Kidney epithelial cell (primary cell): ENCODE measurements around the gene DHRS12. TPM values are rescaled to one million over a fixed set of nuclear protein-coding genes. Genes with fewer than 3 reads are reported as not detected.
"Not testable (repeated sequence)": the region's sequence is repeated elsewhere in the genome, so short reads cannot be mapped to it uniquely, and the experiment has no call there.

Experiments
- DNase-seq: peaks from one replicate; pipeline ENCODE4 v3.0.0-alpha.2; 2010; ENCODE audit warnings: low read depth
- H3K27me3 ChIP-seq: 2 replicates; pipeline ENCODE4 v1.6.0; 2011; ENCODE audit warnings: low read length; ENCODE audit not compliant: control insufficient read depth, insufficient read depth
- H3K36me3 ChIP-seq: 2 replicates; pipeline ENCODE4 v1.5.1; 2011; ENCODE audit warnings: low read length; ENCODE audit not compliant: control insufficient read depth, insufficient read depth
- H3K4me3 ChIP-seq: 2 replicates; pipeline ENCODE4 v1.5.1; 2011; ENCODE audit warnings: low read depth, mild to moderate bottlenecking, control low read depth, low read length
- total RNA-seq: library from RNA; depleted of rRNA; stranded (reverse); fragments of >200 nt; gene quantifications from 2 replicates; pipeline ENCODE4 v1.2.3, GENCODE V29; 2015
- TF ChIP-seq, protein P1 (sequence below): IDR thresholded peaks from 2 replicates; pipeline ENCODE4 v1.5.1; 2011; ENCODE audit warnings: mild to moderate bottlenecking, moderate library complexity, low read length, control low read depth, inconsistent platforms; ENCODE audit not compliant: insufficient read depth, poor library complexity, severe bottlenecking

The DHRS12 gene
- total RNA-seq, 1 donor from 2014 or later: 11.7 TPM

DNA sequence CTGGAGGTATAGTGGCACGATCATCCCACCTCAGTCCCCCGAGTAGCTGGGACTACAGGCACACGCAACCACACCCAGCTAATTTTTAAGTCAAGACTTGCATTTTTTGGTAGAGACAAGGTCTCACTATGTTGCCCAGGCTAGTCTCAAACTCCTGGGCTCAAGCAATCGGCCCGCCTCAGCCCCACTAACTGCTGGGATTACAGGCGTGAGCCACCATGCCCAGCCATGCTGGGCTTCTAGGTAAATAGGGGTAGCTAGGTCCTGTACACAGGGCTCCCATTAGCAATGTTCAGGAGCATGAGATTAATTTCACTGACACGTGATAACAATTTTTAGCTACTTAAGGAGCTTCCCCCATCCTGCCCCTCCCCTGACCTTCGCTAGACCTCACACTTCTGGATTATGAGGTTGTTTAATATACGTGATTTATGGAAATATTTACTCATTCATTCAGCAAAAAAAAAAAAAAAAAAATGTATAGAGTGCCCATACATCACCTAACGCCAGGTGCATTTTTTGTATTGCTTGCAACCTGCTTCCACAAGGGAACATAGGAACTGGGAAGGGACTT is 21.8 kb upstream of the DHRS12 start:
- TF ChIP-seq, protein P1, sequence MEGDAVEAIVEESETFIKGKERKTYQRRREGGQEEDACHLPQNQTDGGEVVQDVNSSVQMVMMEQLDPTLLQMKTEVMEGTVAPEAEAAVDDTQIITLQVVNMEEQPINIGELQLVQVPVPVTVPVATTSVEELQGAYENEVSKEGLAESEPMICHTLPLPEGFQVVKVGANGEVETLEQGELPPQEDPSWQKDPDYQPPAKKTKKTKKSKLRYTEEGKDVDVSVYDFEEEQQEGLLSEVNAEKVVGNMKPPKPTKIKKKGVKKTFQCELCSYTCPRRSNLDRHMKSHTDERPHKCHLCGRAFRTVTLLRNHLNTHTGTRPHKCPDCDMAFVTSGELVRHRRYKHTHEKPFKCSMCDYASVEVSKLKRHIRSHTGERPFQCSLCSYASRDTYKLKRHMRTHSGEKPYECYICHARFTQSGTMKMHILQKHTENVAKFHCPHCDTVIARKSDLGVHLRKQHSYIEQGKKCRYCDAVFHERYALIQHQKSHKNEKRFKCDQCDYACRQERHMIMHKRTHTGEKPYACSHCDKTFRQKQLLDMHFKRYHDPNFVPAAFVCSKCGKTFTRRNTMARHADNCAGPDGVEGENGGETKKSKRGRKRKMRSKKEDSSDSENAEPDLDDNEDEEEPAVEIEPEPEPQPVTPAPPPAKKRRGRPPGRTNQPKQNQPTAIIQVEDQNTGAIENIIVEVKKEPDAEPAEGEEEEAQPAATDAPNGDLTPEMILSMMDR: no peak
- H3K4me3 ChIP-seq: no peak overlapping the region
- no peaks in the 10 kb centered on the region for H3K36me3 ChIP-seq
- no peak for DNase-seq
- peaks cover 3% of the 10 kb centered on the region for H3K27me3 ChIP-seq

DNA sequence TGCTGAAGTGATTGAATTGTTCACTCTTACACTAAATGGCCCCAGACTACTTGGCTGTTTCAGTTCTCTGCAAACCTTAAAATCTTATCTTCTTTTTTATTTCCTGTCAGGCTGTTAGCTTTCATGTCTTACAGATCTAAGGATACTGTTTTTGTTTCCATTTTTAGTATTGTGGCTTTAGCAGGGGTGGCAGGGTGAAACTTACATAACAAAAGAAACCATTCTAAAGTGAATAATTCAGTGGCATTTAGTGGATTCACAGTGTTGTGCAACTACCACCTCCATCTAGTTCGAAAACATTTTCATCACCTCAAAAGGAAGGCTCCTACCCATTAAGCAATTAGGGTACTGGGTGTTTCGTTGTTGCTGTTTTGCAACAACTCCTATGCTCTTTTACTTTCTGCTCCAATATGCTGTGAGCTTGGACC is 21.2 kb upstream of the DHRS12 start:
- TF ChIP-seq, protein P1: no peak
- no peak for DNase-seq
- Histone ChIP-seq H3K4me3 (no peak overlapping the region), H3K36me3 (no peaks in the 10 kb centered on the region), H3K27me3 (peaks cover 3% of the 10 kb centered on the region)

DNA sequence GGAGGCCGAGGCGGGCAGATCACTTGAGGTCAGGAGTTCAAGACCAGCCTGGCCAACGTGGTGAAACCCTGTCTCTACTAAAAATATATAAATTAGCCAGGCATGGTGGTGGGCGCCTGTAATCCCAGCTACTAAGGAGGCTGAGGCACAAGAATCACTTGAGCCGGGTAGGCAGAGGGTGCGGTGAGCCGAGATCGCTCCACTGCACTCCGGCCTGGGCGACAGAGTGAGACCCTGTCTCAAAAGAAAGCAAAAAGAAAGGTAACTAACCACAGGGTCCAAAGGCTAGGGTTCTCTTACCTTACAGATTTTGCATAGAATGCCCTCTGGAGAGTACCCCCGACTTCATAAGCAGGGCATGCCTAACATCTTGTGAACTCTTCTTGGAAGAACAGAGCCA is 20.7 kb upstream of the DHRS12 start:
- H3K36me3 ChIP-seq, DNase-seq, H3K27me3 ChIP-seq, H3K4me3 ChIP-seq: not testable (repeated sequence)

DNA sequence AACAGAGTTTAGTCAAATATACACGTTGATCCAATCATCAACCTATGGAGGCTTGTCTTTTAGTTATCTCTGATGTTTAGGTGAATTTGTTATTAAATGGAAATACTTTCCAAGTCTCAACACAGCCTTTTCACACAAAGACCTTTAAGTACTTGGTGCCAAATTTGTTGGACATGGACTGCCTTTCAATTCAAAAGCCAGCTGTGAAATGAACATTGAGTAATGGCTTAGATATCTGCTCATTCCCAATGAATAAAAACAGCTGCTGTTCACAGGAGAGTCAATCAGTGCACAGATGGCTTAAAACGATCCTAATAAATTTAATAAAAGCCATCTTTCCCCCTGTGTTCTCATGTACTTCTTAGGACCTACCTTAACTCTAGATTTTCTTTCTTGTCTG is 19.9 kb upstream of the DHRS12 start:
- no peak for DNase-seq
- no peaks in the 10 kb centered on the region for H3K36me3 ChIP-seq
- H3K27me3 ChIP-seq: peaks cover 10% of the 10 kb centered on the region
- H3K4me3 ChIP-seq: no peak overlapping the region
- TF ChIP-seq, protein P1: no peak

DNA sequence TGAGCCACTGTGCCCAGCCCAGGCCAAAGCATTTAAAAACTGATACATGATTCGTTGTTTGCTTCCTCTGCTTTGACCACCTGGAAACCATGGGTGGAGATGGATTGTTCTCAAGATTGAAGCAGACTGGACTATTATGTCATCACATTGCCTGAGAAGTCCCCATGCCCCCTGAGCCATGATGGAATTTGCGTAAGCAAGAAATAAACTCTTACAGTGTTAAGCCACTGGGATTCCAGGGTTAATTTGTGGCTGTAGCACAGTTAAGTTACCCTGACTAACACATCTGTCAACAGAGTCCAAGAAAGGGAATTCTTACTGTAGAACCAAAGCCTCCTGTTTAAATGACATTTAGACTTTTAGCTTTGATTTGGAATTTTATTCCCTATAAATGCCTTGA is 19.4 kb upstream of the DHRS12 start:
- H3K4me3 ChIP-seq: no peak overlapping the region
- H3K27me3 ChIP-seq: peaks cover 11% of the 10 kb centered on the region
- DNase-seq: no peak
- no peaks in the 10 kb centered on the region for H3K36me3 ChIP-seq
- TF ChIP-seq, protein P1: no peak

DNA sequence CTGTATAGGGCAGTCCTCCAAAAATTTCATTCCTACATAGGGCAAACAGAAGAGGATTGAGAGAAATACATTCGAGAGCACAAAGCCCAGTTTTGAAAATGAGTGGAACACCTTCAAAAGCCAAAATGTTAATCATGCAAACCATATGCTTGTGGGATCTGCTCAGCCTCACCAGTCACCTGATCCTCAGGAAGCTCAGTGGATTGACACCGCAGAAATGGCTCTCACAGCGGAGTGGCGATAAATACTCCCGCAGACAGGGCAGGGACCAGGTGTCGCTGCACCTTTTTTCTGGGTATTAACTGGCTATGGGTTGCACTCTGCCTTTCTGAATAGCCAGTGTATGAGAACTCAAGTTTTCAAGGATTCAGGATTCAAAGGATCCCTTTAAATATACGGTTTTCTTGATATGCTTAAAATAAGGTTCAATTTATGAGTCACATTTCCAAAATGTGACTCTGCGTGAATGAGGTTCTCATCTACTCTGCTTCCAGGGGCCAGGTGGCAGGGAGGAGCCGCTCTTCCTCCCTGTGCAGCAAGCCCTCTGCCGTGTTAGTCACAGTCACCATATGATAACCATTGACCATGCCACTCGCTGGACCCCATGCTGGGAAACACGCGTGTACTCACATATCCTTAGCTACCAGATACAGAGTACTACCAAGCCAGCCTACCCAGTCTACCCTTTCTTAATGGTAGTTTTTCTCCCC is 18.3 kb upstream of the DHRS12 start:
- no peak for DNase-seq
- no peaks in the 10 kb centered on the region for H3K36me3 ChIP-seq
- TF ChIP-seq, protein P1: no peak
- H3K27me3 ChIP-seq: peaks cover 15% of the 10 kb centered on the region
- H3K4me3 ChIP-seq: no peak overlapping the region
